DOHH2 (cell line): ENCODE measurements around the gene PAK5.

Experiments used
- CTCF ChIP-seq: fragments of 200-600 bp; sonication (generic); IDR thresholded peaks from one replicate; pipeline ENCODE4 v1.5.1; 2014; ENCODE audit warnings: antibody characterized with exemption, mild to moderate bottlenecking, low read depth, low read length; ENCODE audit not compliant: poor library complexity, severe bottlenecking
- EZH2phosphoT487 ChIP-seq: fragments of 200-600 bp; sonication (generic); IDR thresholded peaks from 2 replicates; pipeline ENCODE4 v1.6.1; 2017; ENCODE audit warnings: borderline replicate concordance, mild to moderate bottlenecking, antibody characterized with exemption, low read length, moderate library complexity, mixed read lengths

DNA sequence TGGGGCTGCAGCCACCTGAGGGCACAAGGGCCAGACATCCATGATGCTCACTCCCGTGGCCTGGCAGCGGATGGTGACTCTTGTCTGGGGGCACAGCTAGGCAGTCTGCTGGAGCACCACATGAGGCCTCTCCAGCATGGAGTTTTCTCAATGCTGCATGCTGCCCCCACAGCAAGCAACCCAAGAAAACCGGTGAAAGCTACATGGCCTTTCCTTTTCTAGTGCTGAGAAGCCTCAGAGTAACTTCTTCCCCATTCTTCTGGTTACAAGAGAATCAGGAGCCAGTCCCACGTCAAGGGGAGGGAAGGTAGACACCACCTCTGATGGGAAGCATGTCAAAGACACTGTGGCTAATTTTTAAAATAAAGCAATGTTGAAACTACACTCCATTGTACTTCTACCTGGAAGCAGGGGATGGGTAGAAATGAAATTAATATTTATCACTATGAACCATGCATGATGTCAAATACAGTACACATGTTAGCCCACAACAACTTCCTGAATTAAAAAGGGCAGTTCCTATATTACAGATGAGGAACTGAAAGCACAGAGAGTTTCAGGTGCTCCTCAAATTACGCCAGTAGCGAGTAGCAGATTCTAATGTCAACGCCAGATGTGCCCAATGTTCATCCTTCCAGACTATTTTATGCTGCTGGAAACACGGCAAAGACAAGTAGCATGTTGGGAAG is 223.0 kb downstream of the PAK5 start:
- no peak for TF ChIP-seq CTCF
- TF ChIP-seq EZH2phosphoT487: no peak
